Common myeloid progenitor, CD34-positive (primary cell): ENCODE results near the gene FNDC3A.
A peak's percentile ranks its signal among the peaks of the same experiment; 100 is the strongest.

ENCODE experiments used
- CTCF ChIA-PET: fragments of 350-600 bp; sonication (Branson Sonifier 250); formaldehyde crosslinking; loops from one replicate; lab custom pipeline; 2021; ENCODE audit warnings: antibody characterized with exemption; lab: Charles Lee
- POLR2A ChIA-PET: fragments of 350-600 bp; sonication (Branson Sonifier 250); formaldehyde crosslinking; loops from one replicate; lab custom pipeline; 2021; ENCODE audit warnings: antibody characterized with exemption; lab: Charles Lee
- DNase-seq, 3 donors: peaks; one replicate each; pipeline versions ENCODE4 v3.0.0 to v3.0.0-alpha.2; 2013
- H3K27ac ChIP-seq, 2 experiments: 1 replicate in 1 of 2; 2 replicates in 1 of 2; pipeline ENCODE4 v1.7.0; 2013; ENCODE audit warnings: inconsistent platforms in 2 of 2, low read length in 2 of 2, mild to moderate bottlenecking in 2 of 2, low read depth in 1 of 2, moderate library complexity in 1 of 2; ENCODE audit not compliant: severe bottlenecking in 2 of 2, insufficient read depth in 1 of 2, poor library complexity in 1 of 2
- H3K27me3 ChIP-seq, 5 experiments: replicated peaks in 2 of 5; 1 replicate in 3 of 5; 2 replicates in 2 of 5; pipeline versions ENCODE4 v1.6.1 to v1.7.0; 2013; ENCODE audit warnings: low read length in 4 of 5, mild to moderate bottlenecking in 2 of 5, moderate library complexity in 2 of 5, inconsistent platforms in 1 of 5; ENCODE audit not compliant: insufficient read depth in 5 of 5, control insufficient read depth in 4 of 5
- H3K36me3 ChIP-seq, 4 experiments: 1 replicate in 2 of 4; 2 replicates in 2 of 4; pipeline versions ENCODE4 v1.6.1 to v1.7.0; 2013; ENCODE audit warnings: low read length in 3 of 4, control low read depth in 1 of 4, mild to moderate bottlenecking in 1 of 4; ENCODE audit not compliant: control insufficient read depth in 4 of 4, insufficient read depth in 4 of 4
- H3K4me1 ChIP-seq, 4 experiments: 1 replicate in 3 of 4; 2 replicates in 1 of 4; pipeline versions ENCODE4 v1.6.1 to v1.7.1; 2013; ENCODE audit warnings: low read length in 3 of 4, mild to moderate bottlenecking in 3 of 4, control low read depth in 1 of 4, inconsistent platforms in 1 of 4, moderate library complexity in 1 of 4; ENCODE audit not compliant: control insufficient read depth in 4 of 4, insufficient read depth in 4 of 4; ENCODE audit errors: control extremely low read depth in 1 of 4
- H3K4me3 ChIP-seq, 7 experiments: 1 replicate in 4 of 7; 2 replicates in 3 of 7; pipeline versions ENCODE4 v1.5.1 to v1.7.0; 2013; ENCODE audit warnings: mild to moderate bottlenecking in 7 of 7, low read length in 6 of 7, moderate library complexity in 6 of 7, inconsistent platforms in 2 of 7, low read depth in 2 of 7, control low read depth in 1 of 7; ENCODE audit not compliant: insufficient read depth in 4 of 7, control insufficient read depth in 1 of 7; ENCODE audit errors: extremely low read depth in 1 of 7
- H3K9me3 ChIP-seq, 5 experiments: 1 replicate in 4 of 5; 2 replicates in 1 of 5; pipeline versions ENCODE4 v1.6.1 to v1.7.1; 2013; ENCODE audit warnings: low read length in 4 of 5, mild to moderate bottlenecking in 2 of 5, inconsistent platforms in 1 of 5, low read depth in 1 of 5, moderate library complexity in 1 of 5; ENCODE audit not compliant: control insufficient read depth in 4 of 5, insufficient read depth in 2 of 5; ENCODE audit errors: control extremely low read depth in 1 of 5
- whole genome bisulfite sequencing: methylation state at CpG from one replicate; pipeline ENCODE4 v1.1.5; 2013; ENCODE audit not compliant: insufficient coverage; 5-methylcytosine and 5-hydroxymethylcytosine counted together

Gene FNDC3A

GRCh38 chr13:48976576-48977285 is 1.0 kb downstream of the FNDC3A start:
- peaks cover 26 to 46% (median 35%) of the 10 kb centered on the region in 4 experiments for H3K4me1 ChIP-seq
- H3K9me3 ChIP-seq: peaks cover 0 to 26% (median 10%) of the 10 kb centered on the region in 5 experiments
- H3K4me3 ChIP-seq: peak overlapping the region; percentile 80 to 100 (median 94)
- H3K27ac ChIP-seq: peak overlapping the region; percentile 89 to 97
- CTCF ChIA-PET: interaction anchor here (1.0 kb wide), 1 partner anchor 46 kb away, joined by 3 read pairs; no protein-coding TSS in a partner anchor
- H3K36me3 ChIP-seq: no peaks in the 10 kb centered on the region
- POLR2A ChIA-PET: interaction anchor here (0.5 to 1.2 kb wide), 4 partner anchors 97 to 776 kb away, joined by 3 to 4 read pairs (median 4); no protein-coding TSS in a partner anchor
- no peak for DNase-seq
- under 1% methylated on average over 32 of the region's 40 CpGs for WGBS
- no peaks in the 10 kb centered on the region for H3K27me3 ChIP-seq

GRCh38 chr13:48977286-48977625 is 1.5 kb downstream of the FNDC3A start:
- peaks cover 26 to 46% (median 35%) of the 10 kb centered on the region in 4 experiments for H3K4me1 ChIP-seq
- POLR2A ChIA-PET: no interaction called here
- CTCF ChIA-PET: interaction anchor here (1.0 kb wide), 1 partner anchor 45 kb away, joined by 3 read pairs; no protein-coding TSS in a partner anchor
- H3K9me3 ChIP-seq: peaks cover 0 to 26% (median 10%) of the 10 kb centered on the region in 5 experiments
- no peaks in the 10 kb centered on the region for H3K27me3 ChIP-seq
- peak overlapping the region in 6 of 7 experiments; percentile 80 to 100 (median 94) for H3K4me3 ChIP-seq
- peak in 2 of 3 donors; percentile 26 to 51 for DNase-seq
- H3K27ac ChIP-seq: peak overlapping the region; percentile 89 to 97
- H3K36me3 ChIP-seq: no peaks in the 10 kb centered on the region
- 10% methylated on average over 2 of the region's 3 CpGs for WGBS

- ChIA-PET POLR2A (no interaction called here), CTCF (no interaction called here)
- peak in 1 of 3 donors; percentile 27 for DNase-seq
- Histone ChIP-seq H3K36me3 (no peaks in the 10 kb centered on the region), H3K27ac (peak overlapping the region in 1 of 2 experiments; percentile 97), H3K4me3 (peak overlapping the region in 6 of 7 experiments; percentile 80 to 100 (median 94)), H3K4me1 (peaks cover 26 to 46% (median 35%) of the 10 kb centered on the region in 4 experiments), H3K27me3 (no peaks in the 10 kb centered on the region), H3K9me3 (peaks cover 0 to 19% (median 4%) of the 10 kb centered on the region in 5 experiments)
- no CpG with 5 or more reads among the region's 3 CpGs for WGBS
Observed at GRCh38 chr13:48977973-48978372, 2.3 kb downstream of the FNDC3A start.

GRCh38 chr13:48978942-48979601 is 3.4 kb downstream of the FNDC3A start:
- no peaks in the 10 kb centered on the region for H3K36me3 ChIP-seq
- peaks cover 26 to 46% (median 35%) of the 10 kb centered on the region in 4 experiments for H3K4me1 ChIP-seq
- CTCF ChIA-PET: interaction anchor here (1.2 kb wide), 1 partner anchor 238 kb away, joined by 3 read pairs; no protein-coding TSS in a partner anchor
- no peaks in the 10 kb centered on the region for H3K27me3 ChIP-seq
- POLR2A ChIA-PET: interaction anchor here (0.8 kb wide), 1 partner anchor 119 kb away, joined by 3 read pairs; no protein-coding TSS in a partner anchor
- H3K4me3 ChIP-seq: peak overlapping the region in 4 of 7 experiments; percentile 2 to 45 (median 26)
- WGBS: no CpG with 5 or more reads among the region's 2 CpGs
- H3K9me3 ChIP-seq: peaks cover 0 to 9% (median 0%) of the 10 kb centered on the region in 5 experiments
- DNase-seq: no peak
- H3K27ac ChIP-seq: peak overlapping the region in 1 of 2 experiments; percentile 14

- peak; percentile 19 to 58 (median 45) for DNase-seq
- Histone ChIP-seq H3K27ac (peak overlapping the region; percentile 14 to 15), H3K36me3 (no peaks in the 10 kb centered on the region), H3K9me3 (peaks cover 0 to under 1% (median 0%) of the 10 kb centered on the region in 5 experiments), H3K4me3 (peak overlapping the region in 5 of 7 experiments; percentile 2 to 45 (median 20)), H3K4me1 (peaks cover 23 to 40% (median 33%) of the 10 kb centered on the region in 4 experiments), H3K27me3 (no peaks in the 10 kb centered on the region)
- ChIA-PET POLR2A (interaction anchor here (0.8 kb wide), 1 partner anchor 120 kb away, joined by 3 read pairs; no protein-coding TSS in a partner anchor), CTCF (interaction anchor here (1.2 kb wide), 1 partner anchor 237 kb away, joined by 3 read pairs; no protein-coding TSS in a partner anchor)
- WGBS: 19% methylated on average over 1 of the region's 2 CpGs
Observed at GRCh38 chr13:48979892-48980291, 4.2 kb downstream of the FNDC3A start.

GRCh38 chr13:48983331-48983730 is 7.6 kb downstream of the FNDC3A start:
- H3K36me3 ChIP-seq: no peaks in the 10 kb centered on the region
- no peak overlapping the region for H3K4me3 ChIP-seq
- H3K27ac ChIP-seq: no peak overlapping the region
- peaks cover 12 to 24% (median 20%) of the 10 kb centered on the region in 4 experiments for H3K4me1 ChIP-seq
- 100% methylated on average over 1 of the region's 1 CpG for WGBS
- ChIA-PET CTCF (no interaction called here), POLR2A (no interaction called here)
- no peaks in the 10 kb centered on the region for H3K27me3 ChIP-seq
- no peaks in the 10 kb centered on the region for H3K9me3 ChIP-seq
- DNase-seq: no peak
